GM12892 (cell line): ENCODE results near the gene MYG1.

Experiments
- POLR2A ChIP-seq: IDR thresholded peaks from 2 replicates; pipeline ENCODE4 v1.6.1; 2011; ENCODE audit warnings: low read depth, low read length, control low read depth
- POLR2AphosphoS5 ChIP-seq: IDR thresholded peaks from 2 replicates; pipeline ENCODE4 v1.6.1; 2011; ENCODE audit warnings: low read depth, low read length, control low read depth
- TAF1 ChIP-seq: IDR thresholded peaks from 2 replicates; pipeline ENCODE4 v1.6.1; 2011; ENCODE audit warnings: low read depth, mild to moderate bottlenecking, control low read depth, low read length, borderline replicate concordance

GRCh38 chr12:53333845-53334244, 34.4 kb downstream of the MYG1 start:
- TF ChIP-seq POLR2A (no peak), POLR2AphosphoS5 (no peak), TAF1 (no peak)
